OCI-LY1 (cell line): ENCODE measurements around the gene PANX3.

Experiments
- H2AFZ ChIP-seq: fragments of 200-600 bp; sonication (generic), shearing (Covaris generic); 2 replicates; pipeline ENCODE4 v1.6.0; 2014; ENCODE audit warnings: antibody characterized with exemption, mild to moderate bottlenecking, low read length
- H3F3A ChIP-seq: fragments of 200-600 bp; sonication (generic), shearing (Covaris generic); 2 replicates; pipeline ENCODE4 v1.6.0; 2014; ENCODE audit warnings: mild to moderate bottlenecking, antibody characterized with exemption, low read length, moderate library complexity; ENCODE audit not compliant: insufficient read depth
- H3K27ac ChIP-seq: fragments of 200-600 bp; sonication (generic); 2 replicates; pipeline ENCODE4 v1.5.1; 2014; ENCODE audit warnings: low read length, mixed run types, mild to moderate bottlenecking, low read depth; ENCODE audit not compliant: poor library complexity, severe bottlenecking
- H3K27me3 ChIP-seq: fragments of 200-600 bp; sonication (generic); 2 replicates; pipeline ENCODE4 v1.6.0; 2014; ENCODE audit warnings: antibody characterized with exemption, mild to moderate bottlenecking, low read length, moderate library complexity; ENCODE audit not compliant: insufficient read depth
- H3K36me3 ChIP-seq: fragments of 200-600 bp; sonication (generic); 2 replicates; pipeline ENCODE4 v1.6.1; 2014; ENCODE audit warnings: mild to moderate bottlenecking, antibody characterized with exemption, low read length, moderate library complexity, mixed read lengths; ENCODE audit not compliant: insufficient read depth
- H3K4me1 ChIP-seq: fragments of 200-600 bp; sonication (generic); 2 replicates; pipeline ENCODE4 v1.5.1; 2014; ENCODE audit warnings: mild to moderate bottlenecking, low read length, moderate library complexity; ENCODE audit not compliant: insufficient read depth, severe bottlenecking
- H3K4me2 ChIP-seq: fragments of 200-600 bp; sonication (generic), shearing (Covaris generic); 2 replicates; pipeline ENCODE4 v1.6.1; 2014; ENCODE audit warnings: low read length
- H3K4me3 ChIP-seq: fragments of 200-600 bp; sonication (generic); 2 replicates; pipeline ENCODE4 v1.5.1; 2014; ENCODE audit warnings: low read length, low read depth, mild to moderate bottlenecking, mixed read lengths; ENCODE audit not compliant: poor library complexity, severe bottlenecking
- H3K79me2 ChIP-seq: fragments of 200-600 bp; shearing (Covaris generic); 2 replicates; pipeline ENCODE4 v1.6.1; 2016; ENCODE audit warnings: mixed run types, low read length, mixed read lengths; ENCODE audit not compliant: insufficient read depth
- H3K9ac ChIP-seq: fragments of 200-600 bp; sonication (generic), shearing (Covaris generic); 2 replicates; pipeline ENCODE4 v1.6.1; 2014; ENCODE audit warnings: mild to moderate bottlenecking, low read length, mixed read lengths
- H3K9me2 ChIP-seq: fragments of 200-600 bp; sonication (generic), shearing (Covaris generic); 2 replicates; pipeline ENCODE4 v1.6.1; 2014; ENCODE audit warnings: low read depth, mild to moderate bottlenecking, low read length, mixed read lengths
- H3K9me3 ChIP-seq: fragments of 200-600 bp; shearing (Covaris generic); 2 replicates; pipeline ENCODE4 v1.6.1; 2014; ENCODE audit warnings: low read length, mixed read lengths
- H4K20me1 ChIP-seq: fragments of 200-600 bp; sonication (generic), shearing (Covaris generic); 2 replicates; pipeline ENCODE4 v1.6.0; 2016; ENCODE audit warnings: mild to moderate bottlenecking, low read length; ENCODE audit not compliant: insufficient read depth
- CTCF ChIP-seq: fragments of 200-600 bp; sonication (generic), shearing (Covaris generic); IDR thresholded peaks from 2 replicates; pipeline ENCODE4 v1.5.1; 2017; ENCODE audit warnings: mild to moderate bottlenecking, antibody characterized with exemption, low read length, moderate library complexity, mixed read lengths
- EZH2 ChIP-seq: fragments of 200-600 bp; sonication (generic), shearing (Covaris generic); IDR thresholded peaks from 2 replicates; pipeline ENCODE4 v1.8.0; 2017; ENCODE audit warnings: borderline replicate concordance, mixed run types, mild to moderate bottlenecking, antibody characterized with exemption, low read length, moderate library complexity, mixed read lengths

Gene PANX3

GRCh38 chr11:124577716-124578427, 33.4 kb upstream of the PANX3 start:
- TF ChIP-seq CTCF (no peak), EZH2 (no peak)
- Histone ChIP-seq H3K9me2 (no peaks in the 10 kb centered on the region), H3K4me2 (no peak overlapping the region), H2AFZ (no peak overlapping the region), H3K4me1 (no peaks in the 10 kb centered on the region), H3K27me3 (no peaks in the 10 kb centered on the region), H3K27ac (no peak overlapping the region), H3K9me3 (no peaks in the 10 kb centered on the region), H4K20me1 (no peaks in the 10 kb centered on the region), H3K9ac (no peak overlapping the region), H3K36me3 (no peaks in the 10 kb centered on the region), H3K79me2 (no peaks in the 10 kb centered on the region), H3F3A (no peaks in the 10 kb centered on the region), H3K4me3 (no peak overlapping the region)

- Histone ChIP-seq H3K27ac (no peak overlapping the region), H4K20me1 (no peaks in the 10 kb centered on the region), H3K9me2 (no peaks in the 10 kb centered on the region), H3K79me2 (no peaks in the 10 kb centered on the region), H3K4me3 (no peak overlapping the region), H3K9ac (no peak overlapping the region), H3K4me1 (no peaks in the 10 kb centered on the region), H3K9me3 (no peaks in the 10 kb centered on the region), H3K36me3 (no peaks in the 10 kb centered on the region), H2AFZ (no peak overlapping the region), H3F3A (no peaks in the 10 kb centered on the region), H3K4me2 (no peak overlapping the region), H3K27me3 (no peaks in the 10 kb centered on the region)
- TF ChIP-seq CTCF (no peak), EZH2 (no peak)
Measured at GRCh38 chr11:124578761-124579160, 32.5 kb upstream of the PANX3 start.

- no peaks in the 10 kb centered on the region for H3F3A ChIP-seq
- H3K4me2 ChIP-seq, result no peak overlapping the region
- no peaks in the 10 kb centered on the region for H4K20me1 ChIP-seq
- H3K79me2 ChIP-seq, result no peaks in the 10 kb centered on the region
- H3K9me3 ChIP-seq, result no peaks in the 10 kb centered on the region
- no peak overlapping the region for H3K27ac ChIP-seq
- no peak overlapping the region for H2AFZ ChIP-seq
- no peak overlapping the region for H3K9ac ChIP-seq
- no peak overlapping the region for H3K4me3 ChIP-seq
- no peaks in the 10 kb centered on the region for H3K9me2 ChIP-seq
- no peaks in the 10 kb centered on the region for H3K36me3 ChIP-seq
- no peaks in the 10 kb centered on the region for H3K27me3 ChIP-seq
- TF ChIP-seq EZH2 (no peak), CTCF (no peak)
- no peaks in the 10 kb centered on the region for H3K4me1 ChIP-seq
Measured at GRCh38 chr11:124581817-124582216, 29.4 kb upstream of the PANX3 start.
